DMS 273 (cell line): ENCODE results near the gene PDGFRB.

Experiments
- DNase-seq: peaks from one replicate; lab custom pipeline; 2025; ENCODE audit not compliant: unreplicated experiment; lab: John Stamatoyannopoulos, UW

The PDGFRB gene

DNA sequence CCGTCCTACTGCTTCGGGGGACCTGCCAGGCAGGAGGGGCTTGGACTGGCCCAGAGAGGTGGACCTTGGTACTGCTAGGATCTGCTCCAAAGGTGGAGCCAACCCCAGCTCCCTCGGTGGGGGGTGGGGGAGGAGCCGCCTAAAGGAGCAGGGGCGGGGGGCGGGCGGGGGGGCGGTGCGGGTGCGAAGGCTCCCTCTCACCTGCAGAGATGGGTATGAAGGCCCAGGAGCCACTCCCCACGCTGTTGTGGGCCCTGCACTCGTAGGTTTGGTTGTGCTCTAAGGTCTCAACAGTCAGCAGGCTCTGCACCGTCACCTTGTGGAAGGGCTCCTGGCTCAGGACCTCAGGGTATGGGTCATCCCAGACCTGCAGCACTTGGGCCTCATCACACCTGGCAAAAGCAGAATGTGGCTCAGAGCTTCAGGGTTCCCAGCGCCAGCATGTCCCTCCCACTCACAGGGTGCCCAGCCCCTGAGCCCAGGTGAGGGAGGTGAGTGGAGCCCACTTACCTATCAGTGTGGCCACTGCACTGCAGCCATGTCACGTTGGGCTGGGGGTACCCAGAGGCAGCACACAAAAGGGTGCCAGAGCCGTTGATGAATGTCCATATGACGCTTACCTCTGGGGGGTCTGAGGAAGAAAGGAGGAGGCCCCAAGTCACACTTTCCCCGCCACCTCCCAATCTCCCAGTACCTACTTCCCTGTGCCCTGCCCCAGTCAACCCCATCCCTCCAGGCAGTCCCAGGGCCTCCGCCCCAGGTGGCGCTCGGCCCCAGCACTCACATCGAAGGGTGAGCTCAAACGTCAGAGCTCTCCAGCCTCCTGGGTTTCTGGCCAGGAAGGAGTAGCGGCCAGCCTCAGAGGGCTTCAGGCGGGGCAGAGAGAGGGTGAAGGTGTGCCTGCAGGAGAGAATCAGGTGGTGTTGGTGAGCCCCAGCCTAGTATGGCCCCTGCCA is 85.7 kb downstream of the PDGFRB start:
- DNase-seq: no peak

DNA sequence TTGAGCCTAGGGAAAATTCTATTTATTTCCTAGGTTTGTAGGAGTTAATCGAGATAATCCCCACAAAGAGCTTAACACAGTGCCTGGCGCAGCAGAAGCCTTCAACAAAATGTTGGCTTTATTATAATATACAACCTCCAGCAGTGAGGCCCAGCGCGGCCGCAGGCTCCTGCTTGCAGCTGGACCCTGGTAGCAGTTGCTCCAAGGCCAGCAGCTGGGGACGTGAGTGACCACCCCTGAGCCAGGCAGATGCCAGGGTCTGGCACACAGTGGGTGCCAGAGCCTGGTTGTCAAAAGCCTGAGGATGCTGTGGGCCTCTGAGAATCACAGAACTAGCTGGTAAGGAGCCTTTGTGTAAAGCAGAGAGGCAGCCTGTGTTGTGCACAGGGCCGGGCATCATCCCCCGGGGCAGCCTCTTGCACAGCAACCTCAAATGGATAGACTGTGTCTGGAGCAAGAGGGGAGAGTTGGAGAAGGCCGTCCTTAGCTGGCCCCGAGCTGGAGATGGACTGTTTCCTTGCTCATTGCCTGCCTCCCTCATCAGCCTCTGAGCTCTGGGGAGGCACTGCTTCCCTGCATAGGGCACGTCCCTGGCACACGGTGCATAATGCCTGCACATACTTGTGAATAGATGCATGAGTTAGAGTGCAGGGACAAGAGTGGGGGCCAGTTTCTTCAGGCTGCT is 86.5 kb downstream of the PDGFRB start:
- DNase-seq: no peak

DNA sequence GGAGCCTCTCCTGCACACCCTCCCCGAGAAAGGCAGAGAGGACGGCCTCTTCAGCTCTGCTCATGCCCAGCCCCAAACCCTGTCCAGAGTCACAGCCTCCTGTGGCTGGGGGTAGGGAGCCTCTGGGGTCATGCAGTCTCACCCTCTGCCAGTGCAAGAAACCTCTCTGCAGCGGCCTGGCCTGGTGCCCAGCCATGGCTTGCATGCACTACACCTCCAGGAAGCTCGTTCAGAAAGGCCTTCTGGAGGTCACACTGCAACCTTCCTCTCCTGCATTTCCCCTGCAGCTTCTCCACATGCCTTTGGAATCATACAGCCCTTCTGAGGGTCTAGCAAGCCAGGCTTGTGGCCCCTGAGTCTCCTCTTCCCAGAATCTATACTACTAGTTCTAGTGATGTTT is 87.2 kb downstream of the PDGFRB start:
- no peak for DNase-seq

DNA sequence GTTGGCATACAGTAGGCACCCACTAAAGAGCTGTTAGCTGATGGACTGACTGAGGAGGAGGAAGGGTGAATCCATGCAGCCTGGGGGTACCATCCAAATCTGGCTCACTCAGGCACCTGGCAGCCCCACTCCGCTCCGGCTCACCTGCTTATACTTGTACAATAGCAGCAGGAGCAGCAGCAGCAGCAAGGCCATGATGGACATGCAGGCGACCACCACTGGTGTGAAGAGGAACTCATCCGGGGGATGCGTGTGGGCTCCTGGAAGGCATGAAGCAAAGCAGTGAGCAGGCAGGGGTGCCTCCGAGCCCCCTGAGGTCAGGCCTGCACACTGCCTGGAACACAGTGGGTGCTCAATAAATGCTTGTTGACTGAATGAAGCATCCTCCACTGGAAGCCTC is 87.6 kb downstream of the PDGFRB start:
- DNase-seq: no peak

DNA sequence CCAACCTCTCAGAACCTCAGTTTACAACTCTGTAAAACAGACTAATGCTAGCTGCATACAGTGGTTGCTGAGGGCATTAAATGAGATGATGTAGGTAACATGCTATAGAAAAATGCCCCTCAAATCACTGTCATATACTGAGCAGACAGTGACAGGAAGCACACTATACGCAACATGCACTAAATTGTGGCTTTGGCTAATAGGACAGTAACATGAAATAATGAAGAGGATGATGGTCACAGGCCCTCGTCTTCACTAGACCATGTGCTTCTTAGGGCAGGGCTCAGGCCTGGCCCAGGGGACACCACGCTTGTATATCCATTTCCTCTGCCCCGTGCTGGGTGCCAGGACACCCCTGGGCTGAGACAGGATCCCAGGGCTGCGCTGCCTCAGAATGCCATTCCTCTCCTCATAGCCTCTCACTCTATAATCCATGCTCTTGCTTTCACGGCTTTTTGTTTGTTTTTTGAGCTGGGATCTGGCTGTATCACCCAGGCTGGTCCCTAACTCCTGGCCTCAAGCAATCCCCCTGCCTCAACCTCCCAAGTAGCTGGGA is 88.2 kb downstream of the PDGFRB start:
- DNase-seq: no peak

DNA sequence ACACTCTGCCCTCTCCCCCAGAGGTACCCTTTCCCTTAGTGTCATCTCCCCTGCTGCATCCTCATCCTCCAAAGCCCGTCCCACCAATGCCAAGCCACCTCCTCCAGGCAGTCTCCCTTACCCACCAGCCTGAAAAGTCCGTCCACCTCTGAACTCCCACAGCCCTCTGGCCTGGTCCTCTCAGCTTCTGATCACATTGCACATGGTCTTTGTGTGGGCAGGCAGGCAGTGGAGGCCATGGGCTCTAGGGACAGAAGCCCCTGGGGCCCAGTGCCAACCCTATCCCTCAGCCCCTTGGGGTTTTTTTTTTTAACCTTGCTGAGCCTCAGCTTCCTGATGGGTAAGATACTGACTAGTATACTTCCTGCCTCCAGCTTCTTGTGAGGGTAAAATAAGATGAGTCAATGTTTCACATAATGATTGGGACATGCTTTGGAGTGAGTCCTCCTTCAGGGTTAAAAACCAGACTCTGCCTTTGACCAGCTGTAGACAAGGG is 88.7 kb downstream of the PDGFRB start:
- DNase-seq: no peak

DNA sequence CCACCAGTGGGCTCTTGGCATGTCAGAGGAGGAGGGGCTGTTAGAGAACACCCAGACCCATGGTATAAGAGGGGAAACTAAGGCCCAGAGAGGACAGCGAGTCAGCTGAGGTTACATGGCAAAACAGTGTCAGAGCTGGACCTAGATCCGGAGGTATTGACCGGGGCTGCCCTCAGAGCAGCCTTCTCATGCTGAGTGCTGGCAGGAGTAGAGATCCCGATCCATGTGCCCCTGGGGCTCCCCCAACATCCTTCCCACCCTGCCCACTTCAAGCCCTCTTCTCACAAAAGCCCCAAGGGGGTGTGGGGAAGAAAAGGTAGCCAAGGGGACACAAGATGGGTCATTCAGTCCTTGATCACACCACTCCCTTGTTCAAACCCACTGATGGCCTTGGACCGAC is 89.2 kb downstream of the PDGFRB start:
- no peak for DNase-seq

DNA sequence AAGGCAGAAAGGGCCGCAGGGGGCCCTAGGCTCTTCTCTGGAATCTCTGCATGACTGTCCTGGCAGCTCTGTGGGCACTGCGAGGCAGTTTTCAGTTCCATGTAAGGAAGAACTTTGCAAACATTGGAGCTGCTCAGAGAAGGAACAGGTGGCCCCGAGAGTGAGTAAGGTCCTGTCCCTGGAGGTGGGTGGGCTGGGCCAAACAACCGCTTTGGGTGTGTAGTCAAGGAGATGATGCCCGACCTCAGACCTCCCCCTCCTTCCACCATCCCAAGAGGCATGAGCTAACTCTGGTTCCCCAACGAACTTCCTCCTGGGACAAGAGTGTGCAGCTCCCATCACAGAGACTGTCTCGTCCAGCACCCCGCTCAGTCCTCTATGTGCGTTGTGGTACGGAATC is 89.8 kb downstream of the PDGFRB start:
- no peak for DNase-seq

DNA sequence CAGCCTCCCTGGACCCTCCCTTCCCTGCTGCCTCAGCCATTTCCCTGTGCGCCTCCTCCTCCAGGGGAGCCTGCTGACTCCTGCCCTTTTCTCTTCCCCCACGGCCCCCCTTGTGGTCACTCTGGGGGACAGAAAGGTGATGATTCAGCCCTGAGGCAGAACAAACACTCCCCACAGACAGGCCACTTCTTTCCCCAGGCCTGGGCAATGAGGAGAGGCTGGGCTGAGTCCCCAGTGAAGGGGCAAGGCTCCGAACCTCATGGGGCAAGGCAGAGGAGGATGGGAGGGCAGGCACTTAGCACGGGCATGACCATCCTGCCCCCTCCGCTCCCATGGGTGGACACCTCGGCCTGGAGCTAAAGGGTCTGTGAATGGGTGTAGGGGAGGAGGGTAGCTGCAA is 90.3 kb downstream of the PDGFRB start:
- no peak for DNase-seq

DNA sequence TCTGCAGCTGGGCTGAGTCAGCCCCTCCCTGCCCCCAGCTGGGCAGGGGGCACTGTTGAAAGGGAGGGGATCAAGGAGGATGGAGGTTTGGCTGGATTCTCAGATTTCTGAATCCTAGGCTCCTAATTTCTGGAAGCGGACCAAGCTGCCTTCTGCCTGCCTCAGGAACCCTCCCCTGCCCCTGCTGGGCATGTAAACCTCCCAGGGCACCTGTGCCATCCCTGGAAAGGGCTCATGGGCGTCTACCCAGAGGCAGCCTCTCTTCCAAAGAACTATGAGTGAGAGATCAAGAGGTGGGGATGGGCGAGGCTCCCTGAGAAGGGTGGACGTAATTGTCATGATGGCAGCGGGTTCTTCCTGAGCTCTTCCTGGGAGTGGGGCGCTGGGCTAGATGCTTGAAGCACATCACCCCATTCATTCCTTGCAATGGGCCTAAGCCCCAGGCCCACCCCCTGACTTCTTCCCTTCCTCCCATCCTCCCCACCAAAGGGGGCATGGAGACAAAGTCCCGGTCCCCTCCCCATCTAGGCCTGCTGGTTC is 90.9 kb downstream of the PDGFRB start:
- no peak for DNase-seq
